ENCODE results near the gene C11orf71.

The C11orf71 gene, protein sequence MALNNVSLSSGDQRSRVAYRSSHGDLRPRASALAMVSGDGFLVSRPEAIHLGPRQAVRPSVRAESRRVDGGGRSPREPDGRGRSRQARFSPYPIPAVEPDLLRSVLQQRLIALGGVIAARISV

DNA sequence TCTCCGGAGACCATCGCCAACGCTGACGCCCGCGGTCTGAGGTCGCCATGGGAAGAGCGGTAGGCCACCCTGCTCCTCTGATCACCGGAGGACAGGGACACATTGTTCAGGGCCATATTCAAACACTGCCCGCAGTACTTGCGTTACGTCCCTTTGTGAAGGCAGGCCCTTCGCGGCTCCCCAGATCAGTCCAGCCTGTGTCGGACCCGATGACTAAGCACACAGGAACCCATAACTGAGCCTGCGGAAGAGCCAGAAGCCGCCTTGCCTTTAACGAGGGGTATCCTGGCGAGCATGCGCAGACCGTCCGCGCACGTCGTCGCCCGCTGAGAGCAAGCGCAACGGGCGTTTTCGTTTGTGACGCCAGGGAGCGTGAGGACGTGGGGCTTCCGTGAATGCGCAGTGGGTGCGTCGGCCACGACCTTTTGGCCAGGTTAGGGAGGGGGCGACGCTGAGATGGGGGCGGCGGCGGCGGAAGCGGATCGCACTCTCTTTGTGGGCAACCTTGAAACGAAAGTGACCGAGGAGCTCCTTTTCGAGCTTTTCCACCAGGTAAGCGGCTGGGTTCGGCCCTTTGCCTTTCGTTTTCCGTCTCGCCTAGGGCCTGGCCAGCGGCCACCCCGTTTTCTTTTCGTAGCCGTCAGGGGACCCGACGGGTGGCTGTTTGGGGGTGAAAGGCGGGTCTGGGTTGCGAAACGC, at the start of gene C11orf71, which contains the start of gene RBM7:
Gene C11orf71 (minus strand): TSS at position 296 of the 699 bp plus-strand sequence. CDS start 180 bp downstream, at position 116.
Gene RBM7 (plus strand): TSS at position 451 of the 699 bp plus-strand sequence. CDS start 6 bp downstream, at position 457.
- FAIRE-seq = peak; percentile 75

DNA sequence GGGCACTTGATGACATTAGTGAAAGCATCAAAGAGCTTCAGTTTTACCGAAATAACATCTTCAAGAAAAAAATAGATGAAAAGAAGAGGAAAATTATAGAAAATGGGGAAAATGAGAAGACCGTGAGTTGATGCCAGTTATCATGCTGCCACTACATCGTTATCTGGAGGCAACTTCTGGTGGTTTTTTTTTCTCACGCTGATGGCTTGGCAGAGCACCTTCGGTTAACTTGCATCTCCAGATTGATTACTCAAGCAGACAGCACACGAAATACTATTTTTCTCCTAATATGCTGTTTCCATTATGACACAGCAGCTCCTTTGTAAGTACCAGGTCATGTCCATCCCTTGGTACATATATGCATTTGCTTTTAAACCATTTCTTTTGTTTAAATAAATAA, 49.5 kb upstream of the C11orf71 start:
- FAIRE-seq = no peak

DNA sequence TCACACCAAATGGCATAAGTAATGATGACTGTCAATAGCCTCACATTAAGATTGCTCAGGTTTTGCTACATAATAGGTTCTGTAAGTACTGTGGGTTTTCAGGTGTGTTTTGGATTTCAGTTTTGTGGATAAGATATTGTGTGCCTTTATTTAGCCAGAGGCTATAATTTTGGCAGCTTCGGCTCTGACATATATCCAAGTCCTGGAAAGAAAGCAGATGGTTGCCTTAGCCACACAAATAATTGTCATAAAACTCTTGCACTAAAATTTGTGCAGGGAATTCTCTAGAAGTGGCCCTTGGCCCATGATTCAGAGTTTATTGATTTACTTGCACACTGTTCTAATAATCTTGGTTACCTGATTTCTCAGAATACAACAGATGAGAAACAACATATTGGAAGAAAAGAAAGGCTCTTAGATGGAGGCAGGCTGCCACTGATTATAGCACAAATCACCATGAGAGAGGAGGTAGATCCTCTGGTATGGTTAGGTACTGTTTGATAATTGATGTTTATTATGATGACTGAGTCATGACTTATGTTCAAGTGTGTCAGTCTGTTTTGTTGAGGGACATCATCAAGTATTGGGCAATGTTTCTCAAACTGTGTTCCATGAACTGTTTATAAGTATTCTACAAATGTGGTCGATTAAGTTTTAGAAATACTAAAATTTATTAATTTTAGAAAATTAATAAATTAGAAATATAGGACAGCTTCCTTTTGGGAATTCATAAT, 48.6 kb upstream of the C11orf71 start:
- no peak for FAIRE-seq

DNA sequence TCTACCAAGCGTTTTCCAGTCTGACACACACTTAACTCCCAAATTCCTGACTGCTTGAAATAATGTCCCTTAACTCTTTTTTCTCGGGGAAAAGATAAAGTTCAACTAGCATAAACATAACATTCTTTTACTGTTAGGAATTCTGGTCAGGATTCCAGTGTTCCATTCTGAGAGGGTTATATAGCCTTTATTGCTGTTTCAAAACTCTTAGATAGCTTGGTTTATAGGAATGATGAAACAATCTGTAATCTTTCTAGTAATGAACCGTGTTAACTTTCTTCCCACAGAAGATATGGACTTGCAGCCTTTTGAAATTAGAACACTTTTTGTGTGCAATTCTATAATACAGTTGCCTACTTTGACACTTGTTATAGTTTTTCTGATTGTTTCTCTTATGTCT, 47.6 kb upstream of the C11orf71 start:
- FAIRE-seq = no peak

DNA sequence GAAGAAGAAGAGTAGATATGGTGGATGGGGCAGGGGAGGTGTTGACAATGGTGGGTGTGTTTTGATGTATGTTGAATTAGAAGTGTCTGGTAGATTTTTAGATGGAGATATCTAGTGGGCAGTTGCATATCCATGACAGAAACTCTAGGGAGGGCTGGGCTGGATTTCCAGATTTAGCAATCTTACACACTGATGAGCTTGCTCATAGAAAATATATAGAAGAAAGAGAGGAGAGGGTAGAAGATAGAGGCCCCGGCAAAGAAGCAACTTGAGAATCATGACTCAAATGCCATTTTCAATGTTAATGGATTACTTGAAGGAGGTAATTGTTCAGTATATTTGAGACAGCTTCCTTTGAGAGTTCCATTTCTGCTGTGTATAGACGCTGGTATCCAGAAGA, 47.1 kb upstream of the C11orf71 start:
- FAIRE-seq = no peak

DNA sequence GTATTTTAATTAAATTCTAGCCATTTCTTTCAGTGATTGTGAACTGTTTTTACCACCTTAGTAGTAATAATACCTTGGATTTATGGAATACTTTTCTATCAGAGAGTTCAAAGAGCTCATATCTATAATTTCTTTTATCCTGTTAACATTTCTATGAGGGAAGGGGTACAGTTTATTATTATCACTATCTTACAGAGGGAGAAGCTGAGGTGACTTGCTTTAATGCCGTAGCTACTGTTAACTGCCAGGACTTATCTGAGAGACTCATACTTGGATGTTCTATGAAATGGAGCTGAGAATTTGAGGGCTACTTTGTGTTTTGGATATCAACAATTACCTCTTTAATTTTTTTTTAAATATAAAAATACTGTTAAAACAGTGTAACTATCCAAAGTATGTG, 42.2 kb upstream of the C11orf71 start:
- FAIRE-seq = no peak

DNA sequence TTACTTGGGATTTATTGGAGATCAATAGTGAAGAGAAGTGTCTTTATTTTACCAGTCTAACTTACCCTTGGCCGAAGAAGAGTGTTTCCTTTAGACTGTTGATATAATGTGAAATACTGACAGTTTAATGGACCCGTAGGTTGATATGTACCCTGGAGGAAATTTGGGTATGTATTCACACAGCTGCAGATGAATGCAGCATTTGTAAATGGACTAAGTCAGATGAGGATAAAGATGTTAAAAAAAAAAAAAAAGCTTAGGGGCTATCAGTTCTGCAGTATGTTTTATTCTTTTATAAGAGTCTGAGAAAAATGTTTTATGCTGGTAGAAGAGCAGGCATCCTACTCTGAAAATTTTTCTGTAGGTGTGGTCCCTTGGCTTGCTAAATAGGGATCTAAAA, 41.6 kb upstream of the C11orf71 start:
- FAIRE-seq = no peak

DNA sequence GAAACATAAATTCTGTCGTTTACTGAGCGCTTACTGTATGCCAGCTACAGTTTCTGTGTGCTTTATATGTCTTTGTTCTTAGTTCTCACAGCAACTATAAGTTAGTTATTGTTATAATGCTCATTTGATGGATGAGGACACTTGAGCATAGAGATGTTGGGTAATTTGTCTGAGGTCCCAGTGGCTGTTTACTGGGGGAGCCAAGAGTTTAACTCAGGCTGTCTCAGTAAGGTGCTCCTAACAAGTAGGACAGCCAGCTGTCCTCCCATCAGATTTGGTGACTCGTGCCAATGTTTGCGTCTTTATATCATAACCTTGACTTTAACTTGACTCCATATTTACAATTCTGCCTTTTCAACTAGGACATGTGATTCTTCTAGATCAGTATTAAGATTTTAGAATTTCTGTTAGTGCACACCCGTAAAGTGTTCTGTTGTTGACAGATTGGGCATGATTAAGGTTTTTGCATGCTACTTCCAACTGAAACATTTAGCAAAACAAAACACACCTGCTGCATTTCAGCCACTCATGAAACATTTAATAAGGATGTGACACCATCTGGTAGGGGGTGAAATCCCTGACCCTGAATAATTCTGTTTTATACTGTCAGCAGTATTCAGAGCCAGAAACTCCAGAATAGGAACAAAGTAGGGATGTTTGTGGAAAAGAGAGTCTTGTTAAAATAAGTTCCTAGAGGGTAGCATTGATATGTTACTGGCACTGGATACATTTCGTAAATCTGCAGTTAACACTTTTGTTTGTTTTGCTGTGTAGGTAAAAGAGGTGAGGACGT, 40.9 kb upstream of the C11orf71 start:
- FAIRE-seq = no peak

DNA sequence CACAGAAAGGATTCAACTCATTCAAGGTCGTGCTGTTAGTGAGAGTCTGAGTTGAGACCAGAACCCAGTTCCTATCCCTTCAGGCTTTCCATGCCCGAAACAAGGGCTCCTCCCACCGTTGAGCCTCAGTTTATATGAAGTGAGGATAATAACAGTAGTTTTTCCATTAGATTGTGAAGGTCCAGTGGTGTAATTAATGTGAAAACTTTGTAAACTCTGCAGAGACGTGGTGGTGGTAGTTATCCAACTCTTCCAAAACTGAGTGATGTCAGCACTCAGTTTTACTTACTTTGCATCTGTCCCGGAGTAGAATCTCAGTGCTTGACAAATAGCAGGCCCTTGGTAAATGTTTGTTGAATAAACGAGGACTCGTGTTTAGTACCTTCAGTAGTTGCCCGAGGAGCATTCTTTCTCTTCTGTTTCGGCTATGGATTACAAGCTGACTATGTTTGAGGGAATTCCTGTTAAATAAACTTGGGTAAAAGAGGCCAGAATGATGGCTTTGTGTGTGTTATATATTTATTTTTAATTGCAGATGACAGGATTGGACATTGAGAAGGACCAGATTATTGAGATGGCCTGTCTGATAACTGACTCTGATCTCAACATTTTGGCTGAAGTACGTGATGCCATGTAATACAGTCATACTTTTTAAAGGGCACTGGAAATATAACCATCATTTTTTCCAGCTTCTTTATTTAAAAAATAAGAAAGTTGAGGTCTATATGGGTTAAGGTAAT, 40.0 kb upstream of the C11orf71 start:
- FAIRE-seq = no peak

DNA sequence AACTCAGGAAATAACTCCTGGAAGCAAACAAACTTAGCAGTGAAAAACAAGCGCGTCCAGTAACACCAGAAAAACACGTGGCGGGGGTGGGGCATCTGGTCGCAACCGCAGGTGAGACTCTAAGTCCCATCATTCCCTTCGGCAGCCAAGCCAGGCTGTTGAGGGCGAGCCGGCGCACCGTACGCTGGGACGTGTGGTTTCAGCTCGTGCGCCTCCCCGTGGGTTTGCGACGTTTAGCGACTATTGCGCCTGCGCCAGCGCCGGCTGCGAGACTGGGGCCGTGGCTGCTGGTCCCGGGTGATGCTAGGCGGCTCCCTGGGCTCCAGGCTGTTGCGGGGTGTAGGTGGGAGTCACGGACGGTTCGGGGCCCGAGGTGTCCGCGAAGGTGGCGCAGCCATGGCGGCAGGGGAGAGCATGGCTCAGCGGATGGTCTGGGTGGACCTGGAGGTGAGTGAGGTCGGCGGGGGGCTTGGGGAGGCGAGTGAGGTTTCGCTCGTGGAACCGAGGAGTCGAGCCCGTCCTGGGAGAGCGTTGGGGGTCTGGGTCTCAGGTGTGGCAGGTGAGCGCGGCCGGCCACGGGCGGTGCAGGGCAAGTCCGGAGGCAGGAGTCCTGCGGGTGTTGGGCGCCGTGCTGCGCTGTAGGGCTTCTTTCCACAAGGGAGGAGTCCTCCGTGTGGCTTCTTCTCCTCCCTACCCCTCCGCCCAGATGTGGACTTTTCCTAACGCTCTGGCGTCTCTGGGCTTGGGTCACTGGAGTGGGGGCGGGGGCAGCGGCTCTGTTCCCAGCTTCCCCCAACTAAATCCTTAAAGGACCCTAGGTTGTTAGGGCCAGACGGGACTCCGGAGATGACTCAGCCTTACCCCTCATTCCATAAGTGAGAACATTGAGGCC, 39.2 kb upstream of the C11orf71 start, which contains the start of gene REXO2:
Gene REXO2 (plus strand): TSS at position 239 of the 892 bp plus-strand sequence. CDS start 62 bp downstream, at position 301.
- peak; percentile 46 for FAIRE-seq

DNA sequence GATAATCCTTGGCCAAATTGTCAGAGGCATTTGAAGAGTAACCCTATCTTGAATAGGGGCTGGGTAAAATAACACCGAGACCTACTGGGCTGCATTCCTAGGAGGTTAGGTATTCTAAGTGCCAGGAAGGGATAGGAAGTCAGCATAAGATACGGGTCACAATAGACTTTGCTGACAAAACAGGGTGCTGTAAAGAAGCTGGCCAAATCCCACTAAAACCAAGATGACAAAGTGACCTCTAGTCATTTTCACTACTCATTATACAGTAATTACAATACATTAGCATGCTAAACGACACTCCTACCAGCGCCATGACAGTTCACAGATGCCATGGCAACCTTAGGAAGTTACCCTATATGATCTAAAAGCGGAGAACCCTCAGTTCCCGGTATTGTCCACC, 38.0 kb upstream of the C11orf71 start:
- no peak for FAIRE-seq

DNA sequence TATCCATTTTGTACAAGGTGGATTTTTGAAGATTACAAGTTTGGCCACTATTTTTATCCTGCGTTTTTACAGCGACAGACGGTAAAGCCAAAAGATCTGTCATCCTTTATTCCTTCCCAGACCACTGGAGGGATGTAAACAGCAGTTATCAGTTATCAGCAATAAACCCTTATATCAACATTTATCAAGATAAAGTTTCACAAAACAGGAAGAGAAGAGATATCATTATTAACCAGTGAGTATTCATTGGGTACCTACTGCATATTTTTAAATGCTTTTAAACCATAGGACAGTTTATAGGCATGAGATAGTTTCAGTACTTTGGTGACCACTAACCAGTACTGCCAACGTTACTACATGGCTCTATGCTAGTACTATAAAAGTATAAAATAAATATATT, 33.1 kb upstream of the C11orf71 start:
- no peak for FAIRE-seq

DNA sequence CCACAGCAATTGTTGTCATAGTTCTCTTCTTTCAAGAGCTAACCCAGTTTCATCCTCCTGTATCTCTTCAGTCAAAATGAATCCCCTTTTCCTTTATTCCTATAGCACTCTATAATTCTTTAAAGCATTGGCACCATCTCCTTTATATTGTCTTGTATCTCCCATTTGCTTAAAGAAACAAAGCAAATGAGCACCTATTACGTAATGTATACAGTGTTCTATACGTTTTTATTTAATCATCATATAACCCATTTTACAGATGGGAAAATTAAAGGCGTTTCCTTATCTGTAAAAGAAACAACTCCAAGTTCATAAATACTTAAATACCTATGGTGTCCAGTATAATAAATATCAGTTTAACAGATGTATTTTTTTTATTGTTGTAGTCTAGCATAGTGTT, 32.6 kb upstream of the C11orf71 start:
- no peak for FAIRE-seq

DNA sequence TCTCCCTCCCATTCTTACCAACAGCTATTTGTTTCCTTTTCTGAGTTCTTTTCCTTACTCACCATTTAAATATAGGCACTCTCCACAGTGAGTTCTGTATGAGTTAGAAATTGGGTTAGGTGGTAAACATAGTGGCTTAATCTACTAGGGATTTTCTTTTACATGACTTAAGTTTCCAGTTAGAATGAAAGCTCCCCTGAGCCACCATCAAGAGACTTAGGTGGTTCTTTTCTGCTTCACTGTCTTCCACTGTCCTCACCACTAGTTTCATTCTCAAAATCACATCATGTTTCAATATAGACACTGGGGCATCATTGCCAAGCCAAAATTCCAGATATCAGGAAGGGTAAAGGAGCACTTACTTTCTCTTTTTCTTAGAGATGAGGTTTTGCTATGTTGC, 30.0 kb upstream of the C11orf71 start:
- no peak for FAIRE-seq

DNA sequence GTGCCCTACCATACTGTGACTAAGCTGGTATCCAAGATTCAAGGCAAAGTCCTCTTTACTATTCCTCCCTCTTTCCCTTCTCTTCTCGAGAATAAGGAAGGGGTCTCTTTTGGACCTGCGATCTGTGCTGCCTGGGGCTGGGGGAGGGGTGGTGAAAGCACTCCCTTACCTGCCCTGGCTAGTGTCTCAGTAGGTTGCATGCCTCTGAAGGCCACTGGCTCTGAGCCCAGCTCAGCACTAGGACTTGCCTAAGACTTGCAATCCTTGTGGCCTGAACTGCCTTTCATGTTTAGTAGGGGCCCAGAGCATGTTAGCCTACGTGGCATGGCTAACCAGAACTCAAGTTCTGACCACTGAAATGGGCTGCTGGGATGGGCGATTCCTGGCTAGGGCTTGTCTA, 26.0 kb upstream of the C11orf71 start:
- no peak for FAIRE-seq

DNA sequence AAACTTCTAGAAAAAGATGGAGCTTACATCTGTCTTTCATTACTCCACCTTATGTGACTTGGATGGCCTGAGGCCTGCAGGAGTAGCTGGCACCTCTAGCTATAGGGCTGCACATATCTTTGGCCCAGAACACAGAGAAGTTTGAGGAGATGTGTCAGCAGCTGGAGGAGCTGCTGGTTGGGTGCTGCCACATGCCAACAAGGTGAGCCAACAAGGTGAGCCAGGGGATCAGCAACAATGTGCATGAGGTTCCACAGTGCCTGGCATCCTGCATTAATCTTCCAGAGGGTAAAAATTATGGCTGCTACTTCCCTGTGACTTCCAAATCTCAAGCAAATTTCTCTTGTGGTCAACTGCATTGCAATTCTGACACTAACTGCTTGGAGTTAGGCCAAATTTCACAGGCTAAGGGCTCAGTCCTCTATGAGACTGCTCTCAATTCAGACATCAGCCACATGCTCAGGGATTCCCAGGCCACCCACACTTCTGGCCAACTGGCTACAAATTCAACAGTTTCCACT, 16.2 kb upstream of the C11orf71 start:
- FAIRE-seq = no peak

DNA sequence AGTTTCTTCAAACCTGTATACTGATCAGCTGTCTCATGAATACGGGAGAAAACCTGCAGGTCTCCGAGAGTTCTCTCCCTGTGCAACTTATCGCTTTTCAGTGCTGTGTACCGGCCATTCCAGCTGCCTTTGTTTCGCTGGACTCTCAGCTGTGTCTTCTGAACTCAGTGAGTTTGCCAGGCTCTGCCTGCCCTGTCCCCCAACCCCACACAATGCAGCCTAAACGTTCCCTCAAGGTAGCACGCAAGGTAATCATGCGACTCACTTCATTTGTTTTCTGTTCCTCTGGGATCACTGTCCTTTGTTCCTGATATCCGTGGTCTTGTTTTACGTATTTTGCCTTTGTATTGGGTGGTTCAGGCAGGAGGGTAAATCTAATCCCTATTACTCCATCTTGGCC, 13.6 kb upstream of the C11orf71 start:
- no peak for FAIRE-seq

DNA sequence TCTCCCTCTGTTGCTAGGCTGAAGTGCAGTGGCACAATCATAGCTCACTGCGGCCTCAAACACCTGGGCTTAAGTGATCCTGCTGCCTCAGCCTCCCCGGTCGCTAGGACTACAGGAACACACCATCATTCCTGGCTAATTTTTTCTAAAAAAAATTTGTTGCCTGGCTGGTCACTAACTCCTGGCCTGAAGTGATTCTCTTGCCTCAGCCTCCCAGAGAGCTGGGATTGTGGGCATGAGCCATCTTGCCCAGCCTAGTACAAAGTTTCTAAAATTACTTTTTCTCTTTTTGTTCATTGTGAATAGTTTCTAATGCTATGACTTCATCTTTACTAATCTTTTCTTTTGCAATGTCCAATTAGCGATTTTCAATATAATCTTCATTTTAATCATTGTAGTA, 12.6 kb upstream of the C11orf71 start:
- no peak for FAIRE-seq

DNA sequence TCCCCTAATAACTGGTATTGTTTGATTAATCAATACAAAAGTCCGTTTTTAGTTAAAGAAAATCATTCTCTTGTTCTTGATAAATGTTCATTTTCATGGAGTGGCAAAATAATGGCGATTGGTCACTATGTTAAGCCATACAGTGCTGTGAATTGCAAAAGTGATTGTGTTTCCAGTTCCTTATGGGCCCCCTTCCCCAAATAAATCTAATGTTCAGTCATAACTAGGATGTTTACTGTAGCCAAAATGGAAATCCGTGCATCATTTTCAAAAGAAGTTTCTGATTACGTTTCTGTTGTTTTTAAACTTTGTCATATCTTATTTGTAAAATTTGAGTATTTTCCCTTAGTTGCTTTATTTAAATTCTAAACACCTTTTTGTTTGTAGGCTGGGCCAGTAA, 1.0 kb upstream of the C11orf71 start:
- no peak for FAIRE-seq

DNA sequence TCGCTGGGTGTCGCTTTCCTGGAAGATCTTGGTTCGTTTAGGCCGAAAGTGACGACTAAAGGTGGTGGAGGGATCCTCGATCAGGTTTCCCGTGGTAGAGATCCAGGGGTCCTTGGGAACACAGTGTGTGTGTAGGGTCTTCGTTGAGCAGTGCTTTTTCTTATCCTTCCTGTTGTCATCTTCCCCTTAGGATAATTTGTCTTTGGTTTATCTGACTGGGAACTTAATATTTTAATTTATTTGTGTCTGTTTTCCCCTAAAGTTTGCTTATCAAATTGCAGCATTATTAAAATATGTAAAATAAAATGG, 558 bp upstream of the C11orf71 start:
- FAIRE-seq = no peak

DNA sequence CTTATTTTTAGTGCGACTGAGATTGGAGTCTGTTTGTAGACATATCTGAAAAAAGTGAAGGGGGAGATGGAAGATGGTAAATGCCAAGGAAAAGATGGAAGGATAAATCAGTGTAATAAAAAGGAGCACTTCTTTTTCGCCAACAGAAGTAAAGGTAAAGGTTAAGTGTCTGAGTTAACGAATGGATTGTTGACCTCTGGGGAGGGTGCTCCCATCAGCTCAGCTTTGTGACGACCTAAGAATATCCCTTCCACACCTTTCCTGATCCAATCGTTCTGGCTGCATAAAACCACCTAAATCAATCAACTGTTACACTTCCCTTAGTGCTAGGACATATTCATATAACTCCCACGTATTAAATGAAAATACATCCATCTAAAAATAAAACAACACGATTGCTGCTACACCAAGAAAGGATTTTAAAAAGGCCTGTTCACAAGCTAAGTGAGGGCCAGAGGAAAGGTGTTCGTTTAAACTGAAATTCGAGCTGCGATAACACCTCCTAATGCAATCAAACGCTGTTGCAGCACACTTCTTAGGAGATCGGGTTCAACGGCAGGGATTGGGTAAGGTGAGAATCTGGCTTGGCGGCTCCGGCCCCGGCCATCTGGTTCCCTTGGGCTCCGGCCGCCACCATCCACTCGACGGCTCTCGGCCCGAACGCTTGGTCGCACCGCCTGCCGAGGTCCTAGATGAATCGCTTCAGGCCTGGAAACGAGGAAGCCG, 658 bp downstream of the C11orf71 start:
- FAIRE-seq = no peak
